ENCODE results near the gene CPLANE1.

GRCh38 chr5:37060030-37060429 lies 189.1 kb downstream of the CPLANE1 start:
- TF ChIP-seq CTCF (IDR thresholded peaks at IDR 0.05) (no peak), EP300 (IDR thresholded peaks at IDR 0.05; ENCODE audit: low read depth) (no peak), POLR2AphosphoS5 (IDR thresholded peaks at IDR 0.05) (no peak)

Data from transverse colon (tissue), 4 donors.